ENCODE data around the gene KIF1A.

The KIF1A gene

DNA sequence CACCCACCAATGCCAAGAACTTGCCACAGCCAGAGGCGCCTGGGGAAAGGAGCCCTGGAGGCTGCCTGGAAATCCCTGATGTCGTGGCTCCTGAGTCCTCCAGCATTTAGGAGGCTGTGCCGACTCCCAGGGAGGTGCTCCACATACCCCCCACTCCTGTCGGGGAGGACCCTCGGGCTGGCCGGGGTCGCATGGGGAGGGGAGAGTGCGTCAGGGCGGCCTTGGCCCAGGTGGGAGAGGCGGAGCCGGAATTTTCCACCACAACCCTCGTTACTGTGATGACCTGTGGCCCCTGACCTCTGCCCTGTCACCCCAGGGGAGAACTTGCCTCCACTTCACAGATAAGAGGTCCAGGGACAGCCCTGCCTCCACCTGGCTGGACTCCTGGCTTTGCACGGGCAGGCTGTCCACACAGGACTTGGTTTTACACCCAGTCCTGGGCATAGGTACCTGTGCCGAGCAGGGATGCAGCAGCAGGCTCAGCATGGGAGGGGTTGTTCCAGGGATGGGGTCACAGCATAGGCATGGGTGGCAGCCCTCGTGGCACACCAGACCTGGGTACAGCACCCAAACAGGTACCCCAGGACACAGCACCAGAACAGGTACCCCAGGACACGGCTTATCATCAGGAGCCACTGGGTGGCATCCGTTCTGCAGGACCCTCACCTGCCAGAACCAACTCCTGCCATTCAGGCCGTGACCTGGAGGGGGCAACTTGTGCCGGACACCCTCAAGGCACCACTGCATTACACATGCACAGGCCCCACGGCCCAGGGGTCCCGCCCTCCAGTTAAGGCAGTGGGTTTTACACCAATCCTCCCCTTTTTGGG is 36.3 kb upstream of the KIF1A start:
- H3K4me3 ChIP-seq (ENCODE audit: low read depth in 1 of 5, low read length in 5 of 5): no peak overlapping the region
- no peaks in the 10 kb centered on the region for H3K36me3 ChIP-seq (ENCODE audit: control insufficient read depth in 5 of 5, insufficient read depth in 5 of 5, low read length in 5 of 5)
- H3K27ac ChIP-seq (ENCODE audit: low read depth, low read length): no peak overlapping the region
- H3K27me3 ChIP-seq (ENCODE audit: control insufficient read depth in 5 of 5, insufficient read depth in 4 of 5, low read length in 5 of 5): peaks cover 0 to 7% (median 0%) of the 10 kb centered on the region in 5 donors
- no peak overlapping the region for H3K9ac ChIP-seq (ENCODE audit: low read length in 5 of 5)
- peaks cover 0 to 14% (median 7%) of the 10 kb centered on the region in 5 donors for H3K9me3 ChIP-seq (ENCODE audit: control insufficient read depth in 5 of 5, low read length in 5 of 5)
- no peaks in the 10 kb centered on the region for H3K4me1 ChIP-seq (ENCODE audit: control insufficient read depth in 5 of 5, insufficient read depth in 5 of 5, low read length in 5 of 5)

GRCh38 chr2:240855670-240856069 is 35.7 kb upstream of the KIF1A start:
- Histone ChIP-seq H3K36me3 (ENCODE audit: control insufficient read depth in 5 of 5, insufficient read depth in 5 of 5, low read length in 5 of 5) (no peaks in the 10 kb centered on the region), H3K9ac (ENCODE audit: low read length in 5 of 5) (no peak overlapping the region), H3K9me3 (ENCODE audit: control insufficient read depth in 5 of 5, low read length in 5 of 5) (peaks cover 0 to 14% (median 7%) of the 10 kb centered on the region in 5 donors), H3K27ac (ENCODE audit: low read depth, low read length) (no peak overlapping the region), H3K27me3 (ENCODE audit: control insufficient read depth in 5 of 5, insufficient read depth in 4 of 5, low read length in 5 of 5) (peaks cover 0 to 7% (median 0%) of the 10 kb centered on the region in 5 donors), H3K4me1 (ENCODE audit: control insufficient read depth in 5 of 5, insufficient read depth in 5 of 5, low read length in 5 of 5) (no peaks in the 10 kb centered on the region), H3K4me3 (ENCODE audit: low read depth in 1 of 5, low read length in 5 of 5) (no peak overlapping the region)

- H3K9ac ChIP-seq (ENCODE audit: low read length in 5 of 5): no peak overlapping the region
- H3K27ac ChIP-seq (ENCODE audit: low read depth, low read length): no peak overlapping the region
- peaks cover 0 to 14% (median 7%) of the 10 kb centered on the region in 5 donors for H3K9me3 ChIP-seq (ENCODE audit: control insufficient read depth in 5 of 5, low read length in 5 of 5)
- H3K4me3 ChIP-seq (ENCODE audit: low read depth in 1 of 5, low read length in 5 of 5): no peak overlapping the region
- H3K27me3 ChIP-seq (ENCODE audit: control insufficient read depth in 5 of 5, insufficient read depth in 4 of 5, low read length in 5 of 5): peaks cover 0 to 7% (median 0%) of the 10 kb centered on the region in 5 donors
- no peaks in the 10 kb centered on the region for H3K36me3 ChIP-seq (ENCODE audit: control insufficient read depth in 5 of 5, insufficient read depth in 5 of 5, low read length in 5 of 5)
- H3K4me1 ChIP-seq (ENCODE audit: control insufficient read depth in 5 of 5, insufficient read depth in 5 of 5, low read length in 5 of 5): no peaks in the 10 kb centered on the region
Observed at GRCh38 chr2:240852671-240853314, 32.8 kb upstream of the KIF1A start.

DNA sequence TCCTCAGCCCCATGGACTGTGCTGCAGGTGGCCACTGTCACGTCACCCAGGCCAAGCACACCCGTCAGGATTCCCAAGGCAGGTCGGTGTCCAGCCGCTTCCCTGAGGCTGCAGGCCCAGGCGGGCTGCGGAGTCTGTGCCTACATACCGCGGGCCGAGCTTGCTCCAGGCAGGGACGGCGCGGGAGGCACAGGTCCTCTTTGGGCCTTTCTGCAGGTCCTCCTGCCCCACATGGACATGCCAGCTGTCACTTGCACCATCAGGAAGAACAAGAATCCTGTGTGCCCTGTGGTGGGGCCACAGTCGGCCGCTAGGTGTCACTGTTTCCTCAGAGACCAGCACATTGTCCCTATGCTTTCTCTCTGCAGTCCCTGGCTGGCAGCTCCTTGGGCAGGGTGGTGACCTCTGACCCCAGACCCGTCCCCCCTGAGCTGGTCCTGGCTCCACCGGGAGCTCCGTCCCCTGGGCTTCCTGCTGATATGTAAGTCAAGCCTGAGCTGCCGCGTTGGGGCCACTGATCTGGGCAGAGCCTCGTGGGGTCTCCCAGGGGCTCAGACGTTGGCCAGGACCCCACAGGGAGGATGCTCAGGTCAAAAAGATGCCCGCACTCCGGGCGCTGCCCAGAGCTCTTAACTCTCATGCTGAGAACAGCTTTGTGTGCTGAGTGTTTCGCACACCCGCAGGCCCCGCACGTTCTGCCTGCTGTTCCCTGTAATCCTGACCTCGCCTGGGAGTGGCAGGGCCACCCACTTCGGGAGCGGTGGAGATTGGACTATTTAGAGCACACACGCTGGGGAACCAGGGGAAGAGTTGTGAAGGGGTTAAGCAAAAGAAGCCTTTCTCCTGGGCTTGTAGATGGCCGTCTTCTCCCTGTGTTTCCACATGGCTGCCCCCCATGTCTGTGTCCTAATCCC is 31.3 kb upstream of the KIF1A start:
- Histone ChIP-seq H3K27ac (ENCODE audit: low read depth, low read length) (no peak overlapping the region), H3K9ac (ENCODE audit: low read length in 5 of 5) (no peak overlapping the region), H3K4me3 (ENCODE audit: low read depth in 1 of 5, low read length in 5 of 5) (no peak overlapping the region), H3K27me3 (ENCODE audit: control insufficient read depth in 5 of 5, insufficient read depth in 4 of 5, low read length in 5 of 5) (peaks cover 0 to 2% (median 0%) of the 10 kb centered on the region in 5 donors), H3K36me3 (ENCODE audit: control insufficient read depth in 5 of 5, insufficient read depth in 5 of 5, low read length in 5 of 5) (no peaks in the 10 kb centered on the region), H3K4me1 (ENCODE audit: control insufficient read depth in 5 of 5, insufficient read depth in 5 of 5, low read length in 5 of 5) (peaks cover 0 to 11% (median 9%) of the 10 kb centered on the region in 5 donors), H3K9me3 (ENCODE audit: control insufficient read depth in 5 of 5, low read length in 5 of 5) (peaks cover 0 to 14% (median 7%) of the 10 kb centered on the region in 5 donors)

GRCh38 chr2:240850756-240851077 is 30.7 kb upstream of the KIF1A start:
- no peak overlapping the region for H3K4me3 ChIP-seq (ENCODE audit: low read depth in 1 of 5, low read length in 5 of 5)
- no peaks in the 10 kb centered on the region for H3K27me3 ChIP-seq (ENCODE audit: control insufficient read depth in 5 of 5, insufficient read depth in 4 of 5, low read length in 5 of 5)

GRCh38 chr2:240850026-240850425 is 30.0 kb upstream of the KIF1A start:
- Histone ChIP-seq H3K9me3 (ENCODE audit: control insufficient read depth in 5 of 5, low read length in 5 of 5) (peaks cover 0 to 11% (median 7%) of the 10 kb centered on the region in 5 donors), H3K9ac (ENCODE audit: low read length in 5 of 5) (no peak overlapping the region), H3K4me3 (ENCODE audit: low read depth in 1 of 5, low read length in 5 of 5) (no peak overlapping the region), H3K4me1 (ENCODE audit: control insufficient read depth in 5 of 5, insufficient read depth in 5 of 5, low read length in 5 of 5) (peaks cover 0 to 11% (median 9%) of the 10 kb centered on the region in 5 donors), H3K27me3 (ENCODE audit: control insufficient read depth in 5 of 5, insufficient read depth in 4 of 5, low read length in 5 of 5) (no peaks in the 10 kb centered on the region), H3K27ac (ENCODE audit: low read depth, low read length) (no peak overlapping the region), H3K36me3 (ENCODE audit: control insufficient read depth in 5 of 5, insufficient read depth in 5 of 5, low read length in 5 of 5) (no peaks in the 10 kb centered on the region)

More at GRCh38 chr2:240850756-240851077, 30.7 kb upstream of the KIF1A start:
- H3K36me3 ChIP-seq (ENCODE audit: control insufficient read depth in 5 of 5, insufficient read depth in 5 of 5, low read length in 5 of 5): no peaks in the 10 kb centered on the region
- H3K9ac ChIP-seq (ENCODE audit: low read length in 5 of 5): no peak overlapping the region
- H3K4me1 ChIP-seq (ENCODE audit: control insufficient read depth in 5 of 5, insufficient read depth in 5 of 5, low read length in 5 of 5): peaks cover 0 to 11% (median 9%) of the 10 kb centered on the region in 5 donors
- H3K9me3 ChIP-seq (ENCODE audit: control insufficient read depth in 5 of 5, low read length in 5 of 5): peaks cover 0 to 14% (median 7%) of the 10 kb centered on the region in 5 donors
- H3K27ac ChIP-seq (ENCODE audit: low read depth, low read length): no peak overlapping the region

DNA sequence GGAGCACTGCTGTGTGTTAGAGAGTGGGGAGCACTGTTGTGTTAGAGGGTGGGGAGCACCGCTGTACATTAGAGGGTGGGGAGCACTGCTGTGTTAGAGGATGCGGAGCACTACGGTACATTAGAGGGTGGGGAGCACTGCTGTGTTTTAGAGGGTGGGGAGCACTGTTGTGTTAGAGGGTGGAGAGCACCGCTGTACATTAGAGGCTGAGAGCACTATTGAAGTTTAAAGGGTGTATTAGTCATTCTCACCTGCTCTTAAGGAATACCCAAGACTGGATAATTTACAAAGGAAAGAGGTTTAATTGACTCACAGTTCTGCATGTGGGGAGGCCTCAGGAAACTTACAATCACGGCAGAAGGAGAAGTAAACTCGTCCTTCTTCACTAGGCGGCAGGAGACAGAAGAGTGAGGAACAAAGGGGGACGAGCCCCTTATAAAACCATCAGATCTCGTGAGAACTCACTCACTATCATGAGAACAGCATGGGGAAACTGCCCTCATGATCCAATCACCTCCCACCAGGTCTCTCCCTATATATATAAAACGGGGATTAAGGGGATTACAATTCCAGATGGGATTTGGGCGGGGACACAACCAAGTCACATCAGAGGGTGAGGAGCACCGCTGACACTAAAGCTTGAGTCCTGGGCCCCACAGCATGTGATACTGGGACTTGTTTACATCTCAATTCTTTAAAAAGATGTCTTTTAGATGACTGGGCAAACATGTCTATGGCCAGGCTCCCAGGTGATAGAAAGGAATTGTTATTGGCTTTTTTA is 29.1 kb upstream of the KIF1A start:
- H3K36me3 ChIP-seq (ENCODE audit: control insufficient read depth in 5 of 5, insufficient read depth in 5 of 5, low read length in 5 of 5): no peaks in the 10 kb centered on the region
- H3K9me3 ChIP-seq (ENCODE audit: control insufficient read depth in 5 of 5, low read length in 5 of 5): peaks cover 0 to 2% (median 0%) of the 10 kb centered on the region in 5 donors
- H3K27ac ChIP-seq (ENCODE audit: low read depth, low read length): no peak overlapping the region
- peaks cover 0 to 11% (median 9%) of the 10 kb centered on the region in 5 donors for H3K4me1 ChIP-seq (ENCODE audit: control insufficient read depth in 5 of 5, insufficient read depth in 5 of 5, low read length in 5 of 5)
- H3K4me3 ChIP-seq (ENCODE audit: low read depth in 1 of 5, low read length in 5 of 5): no peak overlapping the region
- no peak overlapping the region for H3K9ac ChIP-seq (ENCODE audit: low read length in 5 of 5)
- no peaks in the 10 kb centered on the region for H3K27me3 ChIP-seq (ENCODE audit: control insufficient read depth in 5 of 5, insufficient read depth in 4 of 5, low read length in 5 of 5)

DNA sequence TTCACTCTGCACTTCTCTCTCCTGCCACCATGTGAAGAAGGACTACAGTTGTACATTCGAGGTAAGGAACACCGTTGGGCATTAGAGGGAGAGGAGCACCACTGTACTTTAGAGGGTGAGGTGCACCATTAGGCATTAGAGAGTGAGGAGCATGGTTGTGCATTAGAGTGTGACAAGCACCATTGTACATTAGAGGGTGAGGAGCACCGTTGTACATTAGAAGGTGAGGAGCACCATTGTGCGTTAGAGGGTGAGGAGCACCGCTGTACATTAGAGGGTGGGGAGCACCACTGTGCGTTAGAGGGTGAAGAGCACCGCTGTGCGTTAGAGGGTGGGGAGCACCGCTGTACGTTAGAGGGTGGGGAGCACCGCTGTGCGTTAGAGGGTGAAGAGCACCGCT is 27.8 kb upstream of the KIF1A start:
- Histone ChIP-seq H3K9ac (ENCODE audit: low read length in 5 of 5) (no peak overlapping the region), H3K4me3 (ENCODE audit: low read depth in 1 of 5, low read length in 5 of 5) (no peak overlapping the region), H3K27ac (ENCODE audit: low read depth, low read length) (no peak overlapping the region), H3K36me3 (ENCODE audit: control insufficient read depth in 5 of 5, insufficient read depth in 5 of 5, low read length in 5 of 5) (no peaks in the 10 kb centered on the region), H3K4me1 (ENCODE audit: control insufficient read depth in 5 of 5, insufficient read depth in 5 of 5, low read length in 5 of 5) (peaks cover 0 to 11% (median 9%) of the 10 kb centered on the region in 5 donors), H3K27me3 (ENCODE audit: control insufficient read depth in 5 of 5, insufficient read depth in 4 of 5, low read length in 5 of 5) (no peaks in the 10 kb centered on the region), H3K9me3 (ENCODE audit: control insufficient read depth in 5 of 5, low read length in 5 of 5) (no peaks in the 10 kb centered on the region)

GRCh38 chr2:240846873-240847595 is 27.0 kb upstream of the KIF1A start:
- Histone ChIP-seq H3K27ac (ENCODE audit: low read depth, low read length) (no peak overlapping the region), H3K4me3 (ENCODE audit: low read depth in 1 of 5, low read length in 5 of 5) (no peak overlapping the region), H3K27me3 (ENCODE audit: control insufficient read depth in 5 of 5, insufficient read depth in 4 of 5, low read length in 5 of 5) (peaks cover 0 to 2% (median 0%) of the 10 kb centered on the region in 5 donors), H3K4me1 (ENCODE audit: control insufficient read depth in 5 of 5, insufficient read depth in 5 of 5, low read length in 5 of 5) (peaks cover 0 to 11% (median 9%) of the 10 kb centered on the region in 5 donors), H3K9ac (ENCODE audit: low read length in 5 of 5) (no peak overlapping the region), H3K36me3 (ENCODE audit: control insufficient read depth in 5 of 5, insufficient read depth in 5 of 5, low read length in 5 of 5) (no peaks in the 10 kb centered on the region), H3K9me3 (ENCODE audit: control insufficient read depth in 5 of 5, low read length in 5 of 5) (no peaks in the 10 kb centered on the region)

All from subcutaneous abdominal adipose tissue (tissue), 5 donors.